ENCODE results near the gene COG4.

GRCh38 chr16:70438585-70438968 is 84.8 kb downstream of the COG4 start:
- no peak for TF ChIP-seq EP300 (IDR thresholded peaks at IDR 0.05)
- TF ChIP-seq, protein P1, sequence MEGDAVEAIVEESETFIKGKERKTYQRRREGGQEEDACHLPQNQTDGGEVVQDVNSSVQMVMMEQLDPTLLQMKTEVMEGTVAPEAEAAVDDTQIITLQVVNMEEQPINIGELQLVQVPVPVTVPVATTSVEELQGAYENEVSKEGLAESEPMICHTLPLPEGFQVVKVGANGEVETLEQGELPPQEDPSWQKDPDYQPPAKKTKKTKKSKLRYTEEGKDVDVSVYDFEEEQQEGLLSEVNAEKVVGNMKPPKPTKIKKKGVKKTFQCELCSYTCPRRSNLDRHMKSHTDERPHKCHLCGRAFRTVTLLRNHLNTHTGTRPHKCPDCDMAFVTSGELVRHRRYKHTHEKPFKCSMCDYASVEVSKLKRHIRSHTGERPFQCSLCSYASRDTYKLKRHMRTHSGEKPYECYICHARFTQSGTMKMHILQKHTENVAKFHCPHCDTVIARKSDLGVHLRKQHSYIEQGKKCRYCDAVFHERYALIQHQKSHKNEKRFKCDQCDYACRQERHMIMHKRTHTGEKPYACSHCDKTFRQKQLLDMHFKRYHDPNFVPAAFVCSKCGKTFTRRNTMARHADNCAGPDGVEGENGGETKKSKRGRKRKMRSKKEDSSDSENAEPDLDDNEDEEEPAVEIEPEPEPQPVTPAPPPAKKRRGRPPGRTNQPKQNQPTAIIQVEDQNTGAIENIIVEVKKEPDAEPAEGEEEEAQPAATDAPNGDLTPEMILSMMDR (IDR thresholded peaks at IDR 0.05) = no peak
- no peak for TF ChIP-seq POLR2A (IDR thresholded peaks at IDR 0.05)
